ENCODE data around the gene CHCHD3. TPM values are rescaled to one million over a fixed set of nuclear protein-coding genes. Genes with fewer than 3 reads are reported as not detected.

The CHCHD3 gene
- total and polyA plus RNA-seq, 4 donors: 25.5 to 37.8 (median 31.8) TPM

DNA sequence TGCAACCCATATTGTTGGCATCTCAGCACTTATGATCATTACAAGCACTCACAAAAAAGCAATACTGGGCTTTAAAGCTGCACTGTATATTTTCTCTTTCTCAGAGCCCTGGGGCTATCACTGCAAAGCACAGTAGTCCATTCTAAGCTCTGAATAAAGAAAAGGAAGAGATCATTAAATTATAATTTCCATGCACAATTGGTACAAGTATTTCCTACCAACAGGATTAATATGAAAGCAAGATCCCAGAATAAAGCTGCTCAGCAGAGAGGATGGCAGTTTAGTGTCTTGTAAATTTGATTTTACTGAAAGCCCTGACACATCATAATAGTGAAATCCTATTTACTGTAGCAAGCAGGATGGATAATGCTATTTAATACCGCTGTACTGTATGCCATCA lies 205.3 kb downstream of the CHCHD3 start:
- WGBS: 99% methylated on average over 1 of the region's 1 CpG

DNA sequence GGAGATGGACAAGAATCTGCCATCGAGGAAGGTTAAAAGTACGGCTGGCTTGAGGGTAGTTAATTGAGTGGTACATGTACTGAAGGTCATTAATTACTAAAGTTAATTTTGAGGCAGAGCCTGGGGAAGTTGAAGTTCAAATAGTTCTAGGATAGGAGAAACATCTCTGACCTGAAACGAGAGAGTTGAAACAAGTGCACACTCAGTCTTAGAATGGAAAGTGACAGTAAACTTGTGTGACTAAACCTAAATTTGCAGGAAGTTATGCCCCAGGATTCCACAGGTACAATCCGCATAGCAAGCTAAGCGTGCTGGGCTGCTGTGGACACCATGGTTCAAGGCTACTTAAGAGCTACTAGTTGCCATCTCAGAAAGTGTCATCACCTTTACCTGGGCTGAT lies 209.9 kb downstream of the CHCHD3 start:
- no peak overlapping the region for H3K4me3 ChIP-seq (ENCODE audit: low read depth in 1 of 3, low read length in 3 of 3)
- no peaks in the 10 kb centered on the region for H3K4me1 ChIP-seq (ENCODE audit: control insufficient read depth in 4 of 4, insufficient read depth in 4 of 4, low read length in 3 of 4)
- 94% methylated on average over 5 of the region's 5 CpGs for WGBS
- H3K27me3 ChIP-seq (ENCODE audit: control insufficient read depth in 4 of 4, insufficient read depth in 4 of 4, low read length in 3 of 4): no peaks in the 10 kb centered on the region
- H3K9ac ChIP-seq (ENCODE audit: low read depth in 1 of 2, low read length in 2 of 2): no peak overlapping the region
- H3K36me3 ChIP-seq (ENCODE audit: control insufficient read depth in 4 of 4, insufficient read depth in 3 of 4, low read depth in 1 of 4, low read length in 3 of 4): no peaks in the 10 kb centered on the region
- TF ChIP-seq FOXA2 (IDR thresholded peaks at IDR 0.05) (no peak), FOXA1 (IDR thresholded peaks at IDR 0.05) (no peak)
- TF ChIP-seq, protein P1, sequence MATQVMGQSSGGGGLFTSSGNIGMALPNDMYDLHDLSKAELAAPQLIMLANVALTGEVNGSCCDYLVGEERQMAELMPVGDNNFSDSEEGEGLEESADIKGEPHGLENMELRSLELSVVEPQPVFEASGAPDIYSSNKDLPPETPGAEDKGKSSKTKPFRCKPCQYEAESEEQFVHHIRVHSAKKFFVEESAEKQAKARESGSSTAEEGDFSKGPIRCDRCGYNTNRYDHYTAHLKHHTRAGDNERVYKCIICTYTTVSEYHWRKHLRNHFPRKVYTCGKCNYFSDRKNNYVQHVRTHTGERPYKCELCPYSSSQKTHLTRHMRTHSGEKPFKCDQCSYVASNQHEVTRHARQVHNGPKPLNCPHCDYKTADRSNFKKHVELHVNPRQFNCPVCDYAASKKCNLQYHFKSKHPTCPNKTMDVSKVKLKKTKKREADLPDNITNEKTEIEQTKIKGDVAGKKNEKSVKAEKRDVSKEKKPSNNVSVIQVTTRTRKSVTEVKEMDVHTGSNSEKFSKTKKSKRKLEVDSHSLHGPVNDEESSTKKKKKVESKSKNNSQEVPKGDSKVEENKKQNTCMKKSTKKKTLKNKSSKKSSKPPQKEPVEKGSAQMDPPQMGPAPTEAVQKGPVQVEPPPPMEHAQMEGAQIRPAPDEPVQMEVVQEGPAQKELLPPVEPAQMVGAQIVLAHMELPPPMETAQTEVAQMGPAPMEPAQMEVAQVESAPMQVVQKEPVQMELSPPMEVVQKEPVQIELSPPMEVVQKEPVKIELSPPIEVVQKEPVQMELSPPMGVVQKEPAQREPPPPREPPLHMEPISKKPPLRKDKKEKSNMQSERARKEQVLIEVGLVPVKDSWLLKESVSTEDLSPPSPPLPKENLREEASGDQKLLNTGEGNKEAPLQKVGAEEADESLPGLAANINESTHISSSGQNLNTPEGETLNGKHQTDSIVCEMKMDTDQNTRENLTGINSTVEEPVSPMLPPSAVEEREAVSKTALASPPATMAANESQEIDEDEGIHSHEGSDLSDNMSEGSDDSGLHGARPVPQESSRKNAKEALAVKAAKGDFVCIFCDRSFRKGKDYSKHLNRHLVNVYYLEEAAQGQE (IDR thresholded peaks at IDR 0.05): no peak
- TF ChIP-seq, protein P2, sequence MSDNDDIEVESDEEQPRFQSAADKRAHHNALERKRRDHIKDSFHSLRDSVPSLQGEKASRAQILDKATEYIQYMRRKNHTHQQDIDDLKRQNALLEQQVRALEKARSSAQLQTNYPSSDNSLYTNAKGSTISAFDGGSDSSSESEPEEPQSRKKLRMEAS (IDR thresholded peaks at IDR 0.05): no peak
- TF ChIP-seq, protein P3, sequence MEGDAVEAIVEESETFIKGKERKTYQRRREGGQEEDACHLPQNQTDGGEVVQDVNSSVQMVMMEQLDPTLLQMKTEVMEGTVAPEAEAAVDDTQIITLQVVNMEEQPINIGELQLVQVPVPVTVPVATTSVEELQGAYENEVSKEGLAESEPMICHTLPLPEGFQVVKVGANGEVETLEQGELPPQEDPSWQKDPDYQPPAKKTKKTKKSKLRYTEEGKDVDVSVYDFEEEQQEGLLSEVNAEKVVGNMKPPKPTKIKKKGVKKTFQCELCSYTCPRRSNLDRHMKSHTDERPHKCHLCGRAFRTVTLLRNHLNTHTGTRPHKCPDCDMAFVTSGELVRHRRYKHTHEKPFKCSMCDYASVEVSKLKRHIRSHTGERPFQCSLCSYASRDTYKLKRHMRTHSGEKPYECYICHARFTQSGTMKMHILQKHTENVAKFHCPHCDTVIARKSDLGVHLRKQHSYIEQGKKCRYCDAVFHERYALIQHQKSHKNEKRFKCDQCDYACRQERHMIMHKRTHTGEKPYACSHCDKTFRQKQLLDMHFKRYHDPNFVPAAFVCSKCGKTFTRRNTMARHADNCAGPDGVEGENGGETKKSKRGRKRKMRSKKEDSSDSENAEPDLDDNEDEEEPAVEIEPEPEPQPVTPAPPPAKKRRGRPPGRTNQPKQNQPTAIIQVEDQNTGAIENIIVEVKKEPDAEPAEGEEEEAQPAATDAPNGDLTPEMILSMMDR (IDR thresholded peaks at IDR 0.05; ENCODE audit: low read depth, low read length, missing input control): no peak
- no peaks in the 10 kb centered on the region for H3K9me3 ChIP-seq (ENCODE audit: control insufficient read depth in 4 of 4, low read length in 3 of 4)
- H3K27ac ChIP-seq (ENCODE audit: low read depth in 1 of 2, low read length in 2 of 2): no peak overlapping the region
- no peak for DNase-seq (ENCODE audit: low spot score)

More for the DNA sequence above, 205.3 kb downstream of the CHCHD3 start:
- H3K27me3 ChIP-seq (ENCODE audit: control insufficient read depth in 4 of 4, insufficient read depth in 4 of 4, low read length in 3 of 4): no peaks in the 10 kb centered on the region
- H3K9me3 ChIP-seq (ENCODE audit: control insufficient read depth in 4 of 4, low read length in 3 of 4): no peaks in the 10 kb centered on the region
- H3K27ac ChIP-seq (ENCODE audit: low read depth in 1 of 2, low read length in 2 of 2): no peak overlapping the region
- H3K4me3 ChIP-seq (ENCODE audit: low read depth in 1 of 3, low read length in 3 of 3): no peak overlapping the region
- TF ChIP-seq FOXA2 (IDR thresholded peaks at IDR 0.05): no peak
- TF ChIP-seq RAD21 (IDR thresholded peaks at IDR 0.05): no peak
- no peak for TF ChIP-seq HNF4A (conservative IDR thresholded peaks at IDR 0.05)
- no peak for TF ChIP-seq RXRA (IDR thresholded peaks at IDR 0.05)
- TF ChIP-seq, protein P4, sequence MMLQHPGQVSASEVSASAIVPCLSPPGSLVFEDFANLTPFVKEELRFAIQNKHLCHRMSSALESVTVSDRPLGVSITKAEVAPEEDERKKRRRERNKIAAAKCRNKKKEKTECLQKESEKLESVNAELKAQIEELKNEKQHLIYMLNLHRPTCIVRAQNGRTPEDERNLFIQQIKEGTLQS (IDR thresholded peaks at IDR 0.05): no peak
- TF ChIP-seq, protein P5, sequence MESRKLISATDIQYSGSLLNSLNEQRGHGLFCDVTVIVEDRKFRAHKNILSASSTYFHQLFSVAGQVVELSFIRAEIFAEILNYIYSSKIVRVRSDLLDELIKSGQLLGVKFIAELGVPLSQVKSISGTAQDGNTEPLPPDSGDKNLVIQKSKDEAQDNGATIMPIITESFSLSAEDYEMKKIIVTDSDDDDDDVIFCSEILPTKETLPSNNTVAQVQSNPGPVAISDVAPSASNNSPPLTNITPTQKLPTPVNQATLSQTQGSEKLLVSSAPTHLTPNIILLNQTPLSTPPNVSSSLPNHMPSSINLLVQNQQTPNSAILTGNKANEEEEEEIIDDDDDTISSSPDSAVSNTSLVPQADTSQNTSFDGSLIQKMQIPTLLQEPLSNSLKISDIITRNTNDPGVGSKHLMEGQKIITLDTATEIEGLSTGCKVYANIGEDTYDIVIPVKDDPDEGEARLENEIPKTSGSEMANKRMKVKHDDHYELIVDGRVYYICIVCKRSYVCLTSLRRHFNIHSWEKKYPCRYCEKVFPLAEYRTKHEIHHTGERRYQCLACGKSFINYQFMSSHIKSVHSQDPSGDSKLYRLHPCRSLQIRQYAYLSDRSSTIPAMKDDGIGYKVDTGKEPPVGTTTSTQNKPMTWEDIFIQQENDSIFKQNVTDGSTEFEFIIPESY (IDR thresholded peaks at IDR 0.05): no peak
- no peak for TF ChIP-seq EGR1 (IDR thresholded peaks at IDR 0.05; ENCODE audit: low read depth in 2 of 2)
- TF ChIP-seq SP1 (IDR thresholded peaks at IDR 0.05): no peak
- no peak for TF ChIP-seq FOXA1 (IDR thresholded peaks at IDR 0.05)
- DNase-seq (ENCODE audit: low spot score): no peak
- no peaks in the 10 kb centered on the region for H3K36me3 ChIP-seq (ENCODE audit: control insufficient read depth in 4 of 4, insufficient read depth in 3 of 4, low read depth in 1 of 4, low read length in 3 of 4)
- no peak overlapping the region for H3K9ac ChIP-seq (ENCODE audit: low read depth in 1 of 2, low read length in 2 of 2)
- H3K4me1 ChIP-seq (ENCODE audit: control insufficient read depth in 4 of 4, insufficient read depth in 4 of 4, low read length in 3 of 4): no peaks in the 10 kb centered on the region

Measured in liver (tissue), 9 donors.